GM23338 (cell line): ENCODE data around the gene FUCA1. TPM values are rescaled to one million over a fixed set of nuclear protein-coding genes. Genes with fewer than 3 reads are reported as not detected.
A peak's percentile ranks its signal among the peaks of the same experiment; 100 is the strongest.

ENCODE experiments used
- ATAC-seq: fragments of 200-7000 bp; cut with Tn5 transposase; 3 replicates; pipeline ENCODE4 v1.9.1; 2020
- DNase-seq: peaks from one replicate; pipeline ENCODE4 v3.0.0-alpha.2; 2015; ENCODE audit warnings: low spot score
- H2AFZ ChIP-seq: fragments of 200-600 bp; sonication (generic); 2 replicates; pipeline ENCODE4 v1.8.0; 2016; ENCODE audit warnings: antibody characterized with exemption, mild to moderate bottlenecking, moderate library complexity
- H3F3A ChIP-seq: fragments of 200-600 bp; sonication (generic); replicated peaks from 2 replicates; pipeline ENCODE4 v1.8.0; 2017; ENCODE audit warnings: antibody characterized with exemption, mixed run types, low read depth
- H3K27ac ChIP-seq: fragments of 200-600 bp; sonication (generic); 2 replicates; pipeline ENCODE4 v1.6.1; 2016; ENCODE audit warnings: low read depth
- H3K27me3 ChIP-seq: fragments of 200-600 bp; sonication (generic); 2 replicates; pipeline ENCODE4 v1.8.0; 2016; ENCODE audit warnings: mild to moderate bottlenecking, mixed run types, moderate library complexity; ENCODE audit not compliant: insufficient read depth
- H3K36me3 ChIP-seq: fragments of 200-600 bp; sonication (generic); 2 replicates; pipeline ENCODE4 v1.8.0; 2016; ENCODE audit warnings: mild to moderate bottlenecking; ENCODE audit not compliant: insufficient read depth
- H3K4me1 ChIP-seq: fragments of 200-600 bp; sonication (generic); 2 replicates; pipeline ENCODE4 v1.8.0; 2016; ENCODE audit warnings: mild to moderate bottlenecking, moderate library complexity; ENCODE audit not compliant: insufficient read depth
- H3K4me2 ChIP-seq: fragments of 200-600 bp; sonication (generic); 2 replicates; pipeline ENCODE4 v1.7.1; 2017; ENCODE audit warnings: mixed run types
- H3K4me3 ChIP-seq: fragments of 200-600 bp; sonication (generic); 2 replicates; pipeline ENCODE4 v1.6.1; 2016; ENCODE audit warnings: mixed run types
- H3K79me2 ChIP-seq: fragments of 200-600 bp; sonication (generic); replicated peaks from 2 replicates; pipeline ENCODE4 v1.8.0; 2017; ENCODE audit warnings: mild to moderate bottlenecking; ENCODE audit not compliant: insufficient read depth
- H3K9me2 ChIP-seq: fragments of 200-600 bp; sonication (generic); 2 replicates; pipeline ENCODE4 v1.8.0; 2017; ENCODE audit not compliant: insufficient read depth
- H4K20me1 ChIP-seq: fragments of 200-600 bp; sonication (generic); replicated peaks from 2 replicates; pipeline ENCODE4 v1.8.0; 2017; ENCODE audit warnings: mild to moderate bottlenecking; ENCODE audit not compliant: insufficient read depth
- H3K27ac Mint-ChIP-seq: 2 replicates; pipeline ENCODE4 v1.8.0; 2020; ENCODE audit warnings: inconsistent platforms, mild to moderate bottlenecking, moderate library complexity, mixed read lengths
- H3K27me3 Mint-ChIP-seq: 3 replicates; pipeline ENCODE4 v1.8.0; 2022; ENCODE audit warnings: low read depth, mild to moderate bottlenecking, moderate library complexity, mixed read lengths, inconsistent platforms; ENCODE audit not compliant: insufficient read depth, poor library complexity
- H3K36me3 Mint-ChIP-seq: 3 replicates; pipeline ENCODE4 v1.8.0; 2021; ENCODE audit warnings: low read depth, mild to moderate bottlenecking, inconsistent platforms, moderate library complexity, mixed read lengths
- H3K4me1 Mint-ChIP-seq: 3 replicates; pipeline ENCODE4 v1.8.0; 2020; ENCODE audit warnings: mild to moderate bottlenecking, inconsistent platforms, mixed read lengths
- H3K4me3 Mint-ChIP-seq: 3 replicates; pipeline ENCODE4 v1.8.0; 2021; ENCODE audit warnings: moderate library complexity, mild to moderate bottlenecking, inconsistent platforms, mixed read lengths
- H3K9me3 Mint-ChIP-seq: 3 replicates; pipeline ENCODE4 v1.8.0; 2020; ENCODE audit warnings: moderate library complexity, mild to moderate bottlenecking, inconsistent platforms, mixed read lengths
- CREB1 ChIP-seq: fragments of 250-450 bp; sonication (Bioruptor Pico); IDR thresholded peaks from 2 replicates; pipeline ENCODE4 v1.5.0; 2020; ENCODE audit warnings: low read depth, mild to moderate bottlenecking, moderate library complexity
- CTCF ChIP-seq, 2 experiments: fragments of 200-600 bp in 1 of 2; sonication (generic) in 1 of 2; conservative IDR thresholded peaks; 2 replicates each; pipeline versions ENCODE4 v1.5.1 to v1.6.1; 2016 to 2017; ENCODE audit warnings: antibody characterized with exemption in 2 of 2, low read depth in 2 of 2, mild to moderate bottlenecking in 2 of 2, moderate library complexity in 1 of 2
- ETS1 ChIP-seq: IDR thresholded peaks from 2 replicates; pipeline ENCODE4 v1.6.1; 2016; ENCODE audit warnings: antibody characterized with exemption
- EZH2 ChIP-seq: fragments of 200-600 bp; sonication (generic); IDR thresholded peaks from one replicate; pipeline ENCODE4 v1.8.0; 2017; ENCODE audit warnings: antibody characterized with exemption, mild to moderate bottlenecking, low read depth; ENCODE audit not compliant: unreplicated experiment
- EZH2phosphoT487 ChIP-seq: fragments of 200-600 bp; sonication (generic); IDR thresholded peaks from one replicate; pipeline ENCODE4 v1.8.1; 2018; ENCODE audit warnings: antibody characterized with exemption; ENCODE audit not compliant: unreplicated experiment
- JUNB ChIP-seq: IDR thresholded peaks from one replicate; pipeline ENCODE4 v1.6.1; 2016; ENCODE audit warnings: antibody characterized with exemption; ENCODE audit not compliant: unreplicated experiment
- NANOG ChIP-seq: IDR thresholded peaks from 2 replicates; pipeline ENCODE4 v1.6.1; 2016; ENCODE audit warnings: antibody characterized with exemption, borderline replicate concordance
- POLR2AphosphoS5 ChIP-seq: IDR thresholded peaks from 2 replicates; pipeline ENCODE4 v1.6.1; 2016; ENCODE audit warnings: antibody characterized with exemption, low read depth
- STAT1 ChIP-seq: IDR thresholded peaks from one replicate; pipeline ENCODE4 v1.6.1; 2016; ENCODE audit warnings: antibody characterized with exemption; ENCODE audit not compliant: unreplicated experiment
- ZNF114 ChIP-seq: fragments of 250-450 bp; sonication (Bioruptor Pico); IDR thresholded peaks from 2 replicates; pipeline ENCODE4 v1.5.0; 2020; ENCODE audit warnings: mild to moderate bottlenecking, moderate library complexity
- ZNF331 ChIP-seq: fragments of 250-450 bp; sonication (Bioruptor Pico); IDR thresholded peaks from 2 replicates; pipeline ENCODE4 v1.5.0; 2020; ENCODE audit warnings: low read depth, mild to moderate bottlenecking, moderate library complexity
- polyA plus RNA-seq: library from polyadenylated mRNA; unstranded; fragments of >200 nt; fragmentation: Nextera tagmentation; extraction: Ambion mirVana; gene quantifications from 2 replicates; pipeline ENCODE4 v1.2.1, GENCODE V29; 2016
- total RNA-seq: library from RNA; depleted of rRNA; stranded (reverse); fragments of >200 nt; shearing (Covaris generic); gene quantifications from 2 replicates; pipeline ENCODE4 v1.2.3, GENCODE V29; 2014
- TF ChIP-seq, protein P1 (sequence below): IDR thresholded peaks from one replicate; pipeline ENCODE4 v1.6.1; 2018; ENCODE audit warnings: antibody characterized with exemption; ENCODE audit not compliant: unreplicated experiment

Gene FUCA1
- total and polyA plus RNA-seq, 2 experiments from 2014 or later = 4.4 to 8.5 TPM

- TF ChIP-seq, protein P1, sequence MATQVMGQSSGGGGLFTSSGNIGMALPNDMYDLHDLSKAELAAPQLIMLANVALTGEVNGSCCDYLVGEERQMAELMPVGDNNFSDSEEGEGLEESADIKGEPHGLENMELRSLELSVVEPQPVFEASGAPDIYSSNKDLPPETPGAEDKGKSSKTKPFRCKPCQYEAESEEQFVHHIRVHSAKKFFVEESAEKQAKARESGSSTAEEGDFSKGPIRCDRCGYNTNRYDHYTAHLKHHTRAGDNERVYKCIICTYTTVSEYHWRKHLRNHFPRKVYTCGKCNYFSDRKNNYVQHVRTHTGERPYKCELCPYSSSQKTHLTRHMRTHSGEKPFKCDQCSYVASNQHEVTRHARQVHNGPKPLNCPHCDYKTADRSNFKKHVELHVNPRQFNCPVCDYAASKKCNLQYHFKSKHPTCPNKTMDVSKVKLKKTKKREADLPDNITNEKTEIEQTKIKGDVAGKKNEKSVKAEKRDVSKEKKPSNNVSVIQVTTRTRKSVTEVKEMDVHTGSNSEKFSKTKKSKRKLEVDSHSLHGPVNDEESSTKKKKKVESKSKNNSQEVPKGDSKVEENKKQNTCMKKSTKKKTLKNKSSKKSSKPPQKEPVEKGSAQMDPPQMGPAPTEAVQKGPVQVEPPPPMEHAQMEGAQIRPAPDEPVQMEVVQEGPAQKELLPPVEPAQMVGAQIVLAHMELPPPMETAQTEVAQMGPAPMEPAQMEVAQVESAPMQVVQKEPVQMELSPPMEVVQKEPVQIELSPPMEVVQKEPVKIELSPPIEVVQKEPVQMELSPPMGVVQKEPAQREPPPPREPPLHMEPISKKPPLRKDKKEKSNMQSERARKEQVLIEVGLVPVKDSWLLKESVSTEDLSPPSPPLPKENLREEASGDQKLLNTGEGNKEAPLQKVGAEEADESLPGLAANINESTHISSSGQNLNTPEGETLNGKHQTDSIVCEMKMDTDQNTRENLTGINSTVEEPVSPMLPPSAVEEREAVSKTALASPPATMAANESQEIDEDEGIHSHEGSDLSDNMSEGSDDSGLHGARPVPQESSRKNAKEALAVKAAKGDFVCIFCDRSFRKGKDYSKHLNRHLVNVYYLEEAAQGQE = no peak
- no peak for TF ChIP-seq EZH2
- TF ChIP-seq ETS1 = no peak
- TF ChIP-seq ZNF114 = no peak
- TF ChIP-seq CTCF (conservative IDR thresholded peaks at IDR 0.05; ENCODE audit: low read depth in 2 of 2) = no peak
- no peak for TF ChIP-seq EZH2phosphoT487
These were observed 42.1 kb upstream of the FUCA1 start (continued) for GRCh38 chr1:23910144-23910543.

GRCh38 chr1:23909412-23909811 is 41.3 kb upstream of the FUCA1 start:
- H3K27ac Mint-ChIP-seq = no peak overlapping the region
- Histone ChIP-seq H3F3A (no peaks in the 10 kb centered on the region), H3K4me3 (no peak overlapping the region), H3K27me3 (peaks cover 7% of the 10 kb centered on the region; the same call in 1 of the 2 replicates), H3K4me1 (peaks cover 6% of the 10 kb centered on the region), H3K9me2 (no peaks in the 10 kb centered on the region), H3K79me2 (no peaks in the 10 kb centered on the region), H3K27ac (no peak overlapping the region), H3K36me3 (no peaks in the 10 kb centered on the region), H2AFZ (peak overlapping the region; percentile 69; the same call in 1 of the 2 replicates), H3K4me2 (no peak overlapping the region), H4K20me1 (no peaks in the 10 kb centered on the region)
- H3K27me3 Mint-ChIP-seq = peaks cover 11% of the 10 kb centered on the region
- no peaks in the 10 kb centered on the region; the same call in 2 of the 3 replicates for H3K36me3 Mint-ChIP-seq
- H3K4me3 Mint-ChIP-seq = no peak overlapping the region; the same call in 2 of the 3 replicates
- ATAC-seq (no peak), DNase-seq (no peak)
- peaks cover 11% of the 10 kb centered on the region for H3K4me1 Mint-ChIP-seq
- TF ChIP-seq POLR2AphosphoS5 (no peak), STAT1 (no peak), ZNF114 (no peak), EZH2phosphoT487 (no peak), JUNB (no peak), CTCF (conservative IDR thresholded peaks at IDR 0.05; ENCODE audit: low read depth in 2 of 2) (no peak), ZNF331 (CRISPR knock-in tag) (no peak), CREB1 (CRISPR knock-in tag) (no peak), NANOG (no peak)
- TF ChIP-seq, protein P1 = no peak
- no peaks in the 10 kb centered on the region for H3K9me3 Mint-ChIP-seq
